HEK293T (cell line): ENCODE measurements around the gene CRY1.

Source experiments
- FOXM1 ChIP-seq: fragments of 450-650 bp; IDR thresholded peaks from 2 replicates; pipeline ENCODE4 v1.6.1; 2017; ENCODE audit warnings: mild to moderate bottlenecking, borderline replicate concordance
- HDGF ChIP-seq: fragments of 450-650 bp; IDR thresholded peaks from 2 replicates; pipeline ENCODE4 v1.6.1; 2017; ENCODE audit warnings: antibody characterized with exemption, borderline replicate concordance
- SP1 ChIP-seq: fragments of 450-650 bp; IDR thresholded peaks from 2 replicates; pipeline ENCODE4 v1.6.1; 2017
- SUZ12 ChIP-seq: fragments of 450-650 bp; IDR thresholded peaks from 2 replicates; pipeline ENCODE4 v1.6.1; 2016; ENCODE audit warnings: mild to moderate bottlenecking

GRCh38 chr12:106976668-106977067 is 116.7 kb downstream of the CRY1 start:
- TF ChIP-seq FOXM1 (no peak), HDGF (no peak), SP1 (no peak), SUZ12 (no peak)
